22Rv1 (cell line): ENCODE data around the gene RASSF7.

Experiments
- ZFX ChIP-seq: fragments of 450-650 bp; IDR thresholded peaks from 2 replicates; pipeline ENCODE4 v1.6.1; 2017; ENCODE audit warnings: antibody characterized with exemption, borderline replicate concordance
- TF ChIP-seq, protein P1 (sequence below): fragments of 450-650 bp; IDR thresholded peaks from 2 replicates; pipeline ENCODE4 v1.5.1; 2017; ENCODE audit warnings: mild to moderate bottlenecking

DNA sequence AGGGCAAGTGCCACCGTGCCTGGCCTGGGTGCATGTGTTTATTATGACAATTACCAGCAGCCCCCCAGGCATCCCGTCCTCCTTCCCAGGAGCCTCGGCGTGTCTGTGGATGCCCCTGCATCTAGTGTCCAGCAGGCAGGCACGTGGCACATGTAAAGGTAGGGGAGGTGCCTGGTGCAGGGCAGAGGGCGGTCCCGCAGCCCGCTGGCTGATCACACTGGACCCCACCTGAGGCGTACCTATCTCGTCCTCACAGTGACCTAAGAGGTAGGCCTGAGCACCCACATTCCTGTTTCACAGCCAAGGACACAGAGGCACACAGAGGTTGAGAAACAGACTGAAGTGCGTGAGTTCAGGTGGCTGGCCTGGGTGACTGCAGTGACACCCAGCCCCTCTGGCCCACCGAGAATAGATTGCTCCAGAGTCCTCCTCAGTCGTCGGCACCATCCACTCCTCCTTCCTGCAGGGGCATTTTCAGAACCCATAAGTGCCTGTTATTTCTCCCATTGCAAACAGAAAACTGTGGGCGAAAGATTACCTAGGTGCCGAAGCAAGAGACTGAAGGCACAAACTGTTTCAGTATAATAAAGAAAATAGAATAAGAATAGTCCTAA is 12.5 kb downstream of the RASSF7 start:
- TF ChIP-seq, protein P1, sequence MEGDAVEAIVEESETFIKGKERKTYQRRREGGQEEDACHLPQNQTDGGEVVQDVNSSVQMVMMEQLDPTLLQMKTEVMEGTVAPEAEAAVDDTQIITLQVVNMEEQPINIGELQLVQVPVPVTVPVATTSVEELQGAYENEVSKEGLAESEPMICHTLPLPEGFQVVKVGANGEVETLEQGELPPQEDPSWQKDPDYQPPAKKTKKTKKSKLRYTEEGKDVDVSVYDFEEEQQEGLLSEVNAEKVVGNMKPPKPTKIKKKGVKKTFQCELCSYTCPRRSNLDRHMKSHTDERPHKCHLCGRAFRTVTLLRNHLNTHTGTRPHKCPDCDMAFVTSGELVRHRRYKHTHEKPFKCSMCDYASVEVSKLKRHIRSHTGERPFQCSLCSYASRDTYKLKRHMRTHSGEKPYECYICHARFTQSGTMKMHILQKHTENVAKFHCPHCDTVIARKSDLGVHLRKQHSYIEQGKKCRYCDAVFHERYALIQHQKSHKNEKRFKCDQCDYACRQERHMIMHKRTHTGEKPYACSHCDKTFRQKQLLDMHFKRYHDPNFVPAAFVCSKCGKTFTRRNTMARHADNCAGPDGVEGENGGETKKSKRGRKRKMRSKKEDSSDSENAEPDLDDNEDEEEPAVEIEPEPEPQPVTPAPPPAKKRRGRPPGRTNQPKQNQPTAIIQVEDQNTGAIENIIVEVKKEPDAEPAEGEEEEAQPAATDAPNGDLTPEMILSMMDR = no peak
- TF ChIP-seq ZFX = no peak
